ENCODE measurements around the gene S100A2. TPM values are rescaled to one million over a fixed set of nuclear protein-coding genes. Genes with fewer than 3 reads are reported as not detected.

S100A2 gene
- total RNA-seq, 2 donors from 2014 or later = 1.0 to 2.4 TPM

GRCh38 chr1:153568367-153569099 lies 2.9 kb upstream of the S100A2 start:
- intact Hi-C loops (cut with DNase I) = loop anchor here (1.0 to 10.0 kb wide), 3 partner anchors 34 to 214 kb away; partner anchors contain the start of gene S100A9
- Histone ChIP-seq H3K9ac (ENCODE audit: low read depth in 2 of 2, low read length in 2 of 2) (peak overlapping the region; percentile 19 to 86), H3K4me1 (peaks cover 29% of the 10 kb centered on the region), H3K36me3 (no peaks in the 10 kb centered on the region), H3K27ac (peak overlapping the region; percentile 97), H3K4me3 (no peak overlapping the region), H3K27me3 (no peaks in the 10 kb centered on the region), H3K9me3 (no peaks in the 10 kb centered on the region)
- DNase-seq = peak; percentile 93
- TF ChIP-seq, protein P1, sequence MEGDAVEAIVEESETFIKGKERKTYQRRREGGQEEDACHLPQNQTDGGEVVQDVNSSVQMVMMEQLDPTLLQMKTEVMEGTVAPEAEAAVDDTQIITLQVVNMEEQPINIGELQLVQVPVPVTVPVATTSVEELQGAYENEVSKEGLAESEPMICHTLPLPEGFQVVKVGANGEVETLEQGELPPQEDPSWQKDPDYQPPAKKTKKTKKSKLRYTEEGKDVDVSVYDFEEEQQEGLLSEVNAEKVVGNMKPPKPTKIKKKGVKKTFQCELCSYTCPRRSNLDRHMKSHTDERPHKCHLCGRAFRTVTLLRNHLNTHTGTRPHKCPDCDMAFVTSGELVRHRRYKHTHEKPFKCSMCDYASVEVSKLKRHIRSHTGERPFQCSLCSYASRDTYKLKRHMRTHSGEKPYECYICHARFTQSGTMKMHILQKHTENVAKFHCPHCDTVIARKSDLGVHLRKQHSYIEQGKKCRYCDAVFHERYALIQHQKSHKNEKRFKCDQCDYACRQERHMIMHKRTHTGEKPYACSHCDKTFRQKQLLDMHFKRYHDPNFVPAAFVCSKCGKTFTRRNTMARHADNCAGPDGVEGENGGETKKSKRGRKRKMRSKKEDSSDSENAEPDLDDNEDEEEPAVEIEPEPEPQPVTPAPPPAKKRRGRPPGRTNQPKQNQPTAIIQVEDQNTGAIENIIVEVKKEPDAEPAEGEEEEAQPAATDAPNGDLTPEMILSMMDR (IDR thresholded peaks at IDR 0.05) = peak; percentile 99

DNA sequence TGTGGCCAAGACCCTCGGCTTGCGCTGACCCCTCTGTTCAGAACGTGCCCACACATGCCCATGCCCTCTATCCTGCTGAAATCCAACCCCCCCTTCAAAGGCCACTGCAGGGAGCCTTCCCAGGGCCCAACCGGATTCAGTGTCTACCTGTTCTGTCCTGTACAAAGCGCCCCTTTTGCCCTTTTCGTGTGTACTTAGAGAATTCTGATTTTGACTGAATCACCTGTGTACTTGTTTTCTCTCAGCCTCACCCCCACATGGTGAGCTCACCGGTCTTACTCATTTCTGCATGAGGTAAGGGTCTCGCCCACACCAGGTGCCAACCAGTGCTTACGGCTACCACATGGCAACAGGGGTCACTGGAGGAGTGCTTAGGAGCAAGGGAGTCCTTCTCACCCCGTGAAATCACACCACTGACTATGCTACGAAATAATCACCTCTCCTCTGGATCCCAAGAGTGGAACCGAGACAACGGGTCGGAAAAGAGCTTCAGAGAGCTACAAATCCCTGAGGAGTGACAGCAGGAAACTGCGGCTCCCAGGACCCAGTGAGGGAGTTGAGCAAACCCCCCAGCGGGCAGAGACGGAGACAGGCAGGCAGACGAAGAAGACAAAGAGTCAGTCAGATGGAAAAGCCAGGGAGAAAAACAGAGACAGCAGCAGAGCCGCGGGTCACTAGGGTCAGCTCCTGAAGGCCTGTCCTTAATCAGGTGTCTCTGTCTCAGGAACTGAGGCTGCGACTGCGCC lies 2.1 kb upstream of the S100A2 start:
- Histone ChIP-seq H3K27ac (peak overlapping the region; percentile 97), H3K9me3 (no peaks in the 10 kb centered on the region), H3K4me3 (no peak overlapping the region), H3K27me3 (no peaks in the 10 kb centered on the region), H3K36me3 (no peaks in the 10 kb centered on the region), H3K4me1 (peaks cover 29% of the 10 kb centered on the region), H3K9ac (ENCODE audit: low read depth in 2 of 2, low read length in 2 of 2) (peak overlapping the region; percentile 19 to 86)
- TF ChIP-seq, protein P1 (IDR thresholded peaks at IDR 0.05) = no peak
- peak; percentile 39 for DNase-seq
- intact Hi-C loops (cut with DNase I) = loop anchor here (1.0 to 10.0 kb wide), 3 partner anchors 33 to 213 kb away; partner anchors contain the start of gene S100A9

- no peak overlapping the region for H3K4me3 ChIP-seq
- no peaks in the 10 kb centered on the region for H3K36me3 ChIP-seq
- H3K27me3 ChIP-seq = no peaks in the 10 kb centered on the region
- H3K9ac ChIP-seq (ENCODE audit: low read depth in 2 of 2, low read length in 2 of 2) = peak overlapping the region; percentile 67 to 82
- peak overlapping the region; percentile 97 for H3K27ac ChIP-seq
- TF ChIP-seq, protein P1 (IDR thresholded peaks at IDR 0.05) = no peak
- intact Hi-C loops (cut with DNase I) = loop anchor here (10.0 kb wide), 1 partner anchor 212 kb away; the partner anchor contains the start of gene S100A9
- peaks cover 29% of the 10 kb centered on the region for H3K4me1 ChIP-seq
- DNase-seq = peak; percentile 98
- no peaks in the 10 kb centered on the region for H3K9me3 ChIP-seq
Measured at GRCh38 chr1:153566414-153567371, 1.0 kb upstream of the S100A2 start.

GRCh38 chr1:153563991-153564390 lies 1.7 kb downstream of the S100A2 start:
- intact Hi-C loops (cut with DNase I) = loop anchor here (10.0 kb wide), 1 partner anchor 209 kb away; the partner anchor contains the start of gene S100A9
- H3K9ac ChIP-seq (ENCODE audit: low read depth in 2 of 2, low read length in 2 of 2) = peak overlapping the region in 1 of 2 donors; percentile 26
- DNase-seq = no peak
- no peaks in the 10 kb centered on the region for H3K9me3 ChIP-seq
- TF ChIP-seq, protein P1 (IDR thresholded peaks at IDR 0.05) = no peak
- no peak overlapping the region for H3K4me3 ChIP-seq
- H3K27me3 ChIP-seq = no peaks in the 10 kb centered on the region
- H3K36me3 ChIP-seq = no peaks in the 10 kb centered on the region
- H3K4me1 ChIP-seq = peaks cover 29% of the 10 kb centered on the region
- no peak overlapping the region for H3K27ac ChIP-seq
